ENCODE results near the gene PKD2.

The PKD2 gene

GRCh38 chr4:88058295-88058694 is 50.9 kb downstream of the PKD2 start:
- no peak overlapping the region for H3K4me3 ChIP-seq (ENCODE audit: low read length)
- no peak for DNase-seq (ENCODE audit: low read depth, low spot score)

- H3K4me3 ChIP-seq (ENCODE audit: low read length) = no peak overlapping the region
- DNase-seq (ENCODE audit: low read depth, low spot score) = no peak
Observed at GRCh38 chr4:88059766-88060165, 52.3 kb downstream of the PKD2 start.

- no peak overlapping the region for H3K4me3 ChIP-seq (ENCODE audit: low read length)
- no peak for DNase-seq (ENCODE audit: low read depth, low spot score)
Observed at GRCh38 chr4:88060431-88060830, 53.0 kb downstream of the PKD2 start.

GRCh38 chr4:88062311-88062710 is 54.9 kb downstream of the PKD2 start:
- no peak for DNase-seq (ENCODE audit: low read depth, low spot score)

GRCh38 chr4:88062843-88063242 is 55.4 kb downstream of the PKD2 start:
- H3K4me3 ChIP-seq (ENCODE audit: low read length) = no peak overlapping the region
- DNase-seq (ENCODE audit: low read depth, low spot score) = no peak

More at GRCh38 chr4:88062311-88062710, 54.9 kb downstream of the PKD2 start:
- no peak overlapping the region for H3K4me3 ChIP-seq (ENCODE audit: low read length)

GRCh38 chr4:88063634-88064296 is 56.3 kb downstream of the PKD2 start:
- H3K4me3 ChIP-seq (ENCODE audit: low read length) = no peak overlapping the region
- DNase-seq (ENCODE audit: low read depth, low spot score) = no peak

GRCh38 chr4:88064410-88064809 is 57.0 kb downstream of the PKD2 start:
- no peak overlapping the region for H3K4me3 ChIP-seq (ENCODE audit: low read length)
- DNase-seq (ENCODE audit: low read depth, low spot score) = no peak

- no peak overlapping the region for H3K4me3 ChIP-seq (ENCODE audit: low read length)
- DNase-seq (ENCODE audit: low read depth, low spot score) = peak; percentile 15
Observed at GRCh38 chr4:88070031-88070430, 62.6 kb downstream of the PKD2 start.

GRCh38 chr4:88075336-88075735 is 67.9 kb downstream of the PKD2 start:
- DNase-seq (ENCODE audit: low read depth, low spot score) = no peak
- H3K4me3 ChIP-seq (ENCODE audit: low read length) = no peak overlapping the region

- H3K4me3 ChIP-seq (ENCODE audit: low read length) = no peak overlapping the region
- no peak for DNase-seq (ENCODE audit: low read depth, low spot score)
Observed at GRCh38 chr4:88077911-88078524, 70.6 kb downstream of the PKD2 start.

GRCh38 chr4:88078579-88078978 is 71.1 kb downstream of the PKD2 start:
- DNase-seq (ENCODE audit: low read depth, low spot score) = no peak
- H3K4me3 ChIP-seq (ENCODE audit: low read length) = no peak overlapping the region

- no peak for DNase-seq (ENCODE audit: low read depth, low spot score)
- no peak overlapping the region for H3K4me3 ChIP-seq (ENCODE audit: low read length)
Observed at GRCh38 chr4:88080626-88081025, 73.2 kb downstream of the PKD2 start.

GRCh38 chr4:88087004-88087403 is 79.6 kb downstream of the PKD2 start:
- no peak overlapping the region for H3K4me3 ChIP-seq (ENCODE audit: low read length)
- DNase-seq (ENCODE audit: low read depth, low spot score) = no peak

- H3K4me3 ChIP-seq (ENCODE audit: low read length) = no peak overlapping the region
- DNase-seq (ENCODE audit: low read depth, low spot score) = no peak
Observed at GRCh38 chr4:88090898-88091297, 83.5 kb downstream of the PKD2 start.

- H3K4me3 ChIP-seq (ENCODE audit: low read length) = no peak overlapping the region
- DNase-seq (ENCODE audit: low read depth, low spot score) = no peak
Observed at GRCh38 chr4:88091378-88091777, 83.9 kb downstream of the PKD2 start.

- H3K4me3 ChIP-seq (ENCODE audit: low read length) = no peak overlapping the region
- DNase-seq (ENCODE audit: low read depth, low spot score) = no peak
Observed at GRCh38 chr4:88093874-88094273, 86.4 kb downstream of the PKD2 start.

- H3K4me3 ChIP-seq (ENCODE audit: low read length) = no peak overlapping the region
- no peak for DNase-seq (ENCODE audit: low read depth, low spot score)
Observed at GRCh38 chr4:88097301-88097700, 89.9 kb downstream of the PKD2 start.

- no peak overlapping the region for H3K4me3 ChIP-seq (ENCODE audit: low read length)
- no peak for DNase-seq (ENCODE audit: low read depth, low spot score)
Observed at GRCh38 chr4:88097781-88098180, 90.3 kb downstream of the PKD2 start.

GRCh38 chr4:88098993-88099752 is 91.7 kb downstream of the PKD2 start:
- no peak overlapping the region for H3K4me3 ChIP-seq (ENCODE audit: low read length)
- no peak for DNase-seq (ENCODE audit: low read depth, low spot score)

- no peak for DNase-seq (ENCODE audit: low read depth, low spot score)
- H3K4me3 ChIP-seq (ENCODE audit: low read length) = no peak overlapping the region
Observed at GRCh38 chr4:88101165-88101564, 93.7 kb downstream of the PKD2 start.

Measured in Jurkat, Clone E6-1 (cell line).